GM21786 (cell line): ENCODE measurements around the gene AOC3.
"Not testable (repeated sequence)": the region's sequence is repeated elsewhere in the genome, so short reads cannot be mapped to it uniquely, and the experiment has no call there.

Experiments used
- ATAC-seq: cut with Tn5 transposase; IDR thresholded peaks from one replicate; pipeline ENCODE4 v1.9.1; 2021; ENCODE audit not compliant: unreplicated experiment

AOC3 gene

DNA sequence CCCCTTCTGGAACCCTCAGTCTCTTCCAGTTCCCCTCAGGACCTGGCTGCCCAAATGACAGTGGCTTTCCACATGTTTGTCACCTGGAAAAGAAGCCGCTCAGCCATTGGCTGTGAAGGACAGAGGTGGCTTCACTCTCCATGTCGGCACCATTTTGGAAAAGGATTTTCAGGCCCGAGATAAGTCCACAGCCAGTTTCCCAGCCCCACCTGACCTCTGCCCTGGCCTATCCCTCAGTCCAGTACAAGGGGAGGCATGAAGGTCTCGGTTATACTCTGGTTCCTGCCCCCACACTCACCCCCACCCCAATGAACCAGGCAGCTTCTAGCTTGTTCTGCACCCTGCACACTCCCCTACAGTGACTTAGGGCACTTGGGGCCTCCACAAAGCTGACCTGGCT, 15.2 kb downstream of the AOC3 start:
- ATAC-seq, result no peak

DNA sequence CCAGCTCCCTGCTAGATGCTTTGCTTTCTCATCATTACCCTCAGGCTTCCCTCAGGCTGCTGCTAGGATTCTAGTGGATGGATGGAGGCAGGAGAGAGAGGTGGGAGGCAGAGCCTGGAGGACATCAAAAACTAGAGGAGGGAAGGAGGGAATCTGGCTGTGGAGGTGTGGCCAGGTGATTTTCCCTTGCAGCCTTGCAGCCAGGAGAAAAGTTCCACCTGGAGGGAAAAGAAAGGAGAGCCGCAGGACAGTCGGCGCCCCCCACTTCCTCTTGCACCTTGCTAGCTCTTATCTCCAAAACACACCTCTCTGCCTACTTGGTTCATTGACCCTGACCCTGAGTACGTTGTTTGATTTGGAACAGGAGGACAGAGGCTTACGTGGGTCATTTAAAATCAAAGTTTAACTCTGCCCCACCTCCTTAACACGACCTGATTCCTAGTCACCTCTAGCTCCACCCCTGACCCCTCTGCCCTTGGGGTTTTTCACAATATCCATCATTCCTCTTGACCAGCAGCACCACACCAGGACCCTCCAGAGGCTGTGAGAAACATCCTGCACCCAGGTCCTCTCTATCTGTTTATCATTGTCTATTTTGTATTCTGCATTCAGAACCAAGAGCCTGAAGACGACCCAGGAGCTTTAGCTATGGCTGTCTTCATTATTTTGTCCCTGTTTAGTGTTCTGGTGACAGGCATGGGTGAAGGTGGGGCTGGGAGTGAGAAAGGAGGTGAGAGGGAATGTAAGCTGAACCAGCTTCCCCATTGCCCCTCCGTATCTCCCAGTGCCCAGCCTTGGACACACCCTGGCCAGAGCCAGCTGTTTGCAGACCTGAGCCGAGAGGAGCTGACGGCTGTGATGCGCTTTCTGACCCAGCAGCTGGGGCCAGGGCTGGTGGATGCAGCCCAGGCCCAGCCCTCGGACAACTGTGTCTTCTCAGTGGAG, 15.9 kb downstream of the AOC3 start:
- ATAC-seq, result no peak

DNA sequence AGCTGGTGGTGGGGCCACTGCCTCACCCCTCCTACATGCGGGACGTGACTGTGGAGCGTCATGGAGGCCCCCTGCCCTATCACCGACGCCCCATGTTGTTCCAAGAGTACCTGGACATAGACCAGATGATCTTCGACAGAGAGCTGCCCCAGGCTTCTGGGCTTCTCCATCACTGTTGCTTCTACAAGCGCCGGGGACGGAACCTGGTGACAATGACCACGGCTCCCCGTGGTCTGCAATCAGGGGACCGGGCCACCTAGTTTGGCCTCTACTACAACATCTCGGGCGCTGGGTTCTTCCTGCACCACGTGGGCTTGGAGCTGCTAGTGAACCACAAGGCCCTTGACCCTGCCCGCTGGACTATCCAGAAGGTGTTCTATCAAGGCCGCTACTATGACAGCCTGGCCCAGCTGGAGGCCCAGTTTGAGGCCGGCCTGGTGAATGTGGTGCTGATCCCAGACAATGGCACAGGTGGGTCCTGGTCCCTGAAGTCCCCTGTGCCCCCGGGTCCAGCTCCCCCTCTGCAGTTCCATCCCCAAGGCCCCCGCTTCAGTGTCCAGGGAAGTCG, 16.8 kb downstream of the AOC3 start:
- ATAC-seq, result not testable (repeated sequence)

DNA sequence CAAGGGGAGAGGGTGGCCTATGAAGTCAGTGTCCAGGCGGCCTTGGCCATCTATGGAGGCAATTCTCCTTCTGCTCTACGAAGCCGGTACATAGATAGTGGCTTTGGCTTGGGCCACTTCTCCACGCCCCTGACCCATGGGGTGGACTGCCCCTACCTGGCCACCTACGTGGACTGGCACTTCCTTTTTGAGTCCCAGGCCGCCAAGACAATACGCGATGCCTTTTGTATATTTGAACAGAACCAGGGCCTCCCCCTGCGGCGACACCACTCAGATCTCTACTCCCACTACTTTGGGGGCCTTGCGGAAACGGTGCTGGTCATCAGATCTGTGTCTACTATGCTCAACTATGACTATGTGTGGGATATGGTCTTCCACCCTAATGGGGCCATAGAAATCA, 17.3 kb downstream of the AOC3 start:
- no peak for ATAC-seq

DNA sequence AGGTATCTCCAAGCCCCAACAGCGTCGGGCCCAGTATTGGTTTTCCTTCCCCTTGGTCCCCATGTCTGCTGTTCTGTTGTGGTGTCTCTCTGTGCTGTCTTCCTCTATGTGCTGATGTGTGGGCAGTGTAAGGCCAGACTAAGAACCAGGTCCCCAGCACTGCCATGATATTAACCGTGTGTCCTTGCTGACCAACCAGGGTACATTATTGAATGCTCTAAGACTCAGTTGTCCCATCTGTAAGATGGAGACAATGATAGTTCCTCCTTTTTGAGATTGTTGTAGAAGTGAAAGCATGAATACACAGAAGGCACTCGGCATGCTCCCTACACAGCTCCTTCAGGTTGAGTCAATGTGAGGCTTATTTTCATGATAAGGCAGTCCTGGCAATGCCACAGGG, 20.6 kb downstream of the AOC3 start:
- ATAC-seq, result no peak

DNA sequence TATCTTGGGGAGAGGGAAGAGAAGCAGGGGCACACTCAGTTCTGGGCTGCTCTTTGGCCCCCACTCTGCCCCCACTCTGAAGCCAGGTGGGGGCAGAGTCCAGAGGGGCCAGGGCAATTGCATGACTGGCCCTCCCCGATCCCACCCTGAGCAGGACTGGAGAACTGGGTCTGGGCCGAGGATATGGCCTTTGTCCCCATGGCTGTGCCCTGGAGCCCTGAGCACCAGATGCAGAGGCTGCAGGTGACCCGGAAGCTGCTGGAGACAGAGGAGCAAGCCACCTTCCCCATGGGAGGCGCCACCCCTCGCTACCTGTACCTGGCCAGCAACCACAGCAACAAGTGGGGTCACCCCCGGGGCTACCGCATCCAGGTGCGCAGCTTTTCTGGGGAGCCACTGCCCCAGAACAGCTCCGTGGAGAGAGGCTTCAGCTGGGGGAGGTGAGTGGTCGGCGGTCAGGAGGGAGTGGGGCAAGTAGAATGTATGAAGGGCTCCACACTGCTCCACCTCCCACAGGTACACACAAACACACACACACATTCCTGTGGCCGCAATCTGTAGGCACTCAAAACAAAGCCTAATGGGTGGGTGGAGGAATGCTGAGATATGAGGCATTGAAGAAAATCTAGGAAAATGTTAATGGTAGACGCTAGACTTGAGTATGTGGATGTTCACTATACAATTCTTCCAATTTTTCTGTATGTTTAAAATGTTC, 21.4 kb downstream of the AOC3 start:
- no peak for ATAC-seq

DNA sequence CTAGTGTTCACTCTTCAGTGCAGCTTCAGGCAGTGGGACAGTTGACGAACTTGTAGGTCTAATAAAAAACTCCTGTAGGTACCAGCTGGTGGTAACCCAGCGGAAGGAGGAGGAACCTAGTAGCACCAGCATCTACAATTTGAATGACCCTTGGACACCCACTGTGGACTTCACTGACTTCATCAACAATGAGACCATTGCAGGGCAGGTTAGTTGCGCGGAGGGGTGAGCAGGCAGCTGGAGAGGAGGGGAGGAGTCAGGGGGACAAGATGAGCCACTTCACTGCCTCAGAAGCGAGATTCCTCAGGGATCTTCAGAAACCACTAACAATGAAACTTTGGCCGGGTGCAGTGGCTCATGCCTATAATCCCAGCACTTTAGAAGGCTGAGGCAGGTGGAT, 22.3 kb downstream of the AOC3 start:
- no peak for ATAC-seq

DNA sequence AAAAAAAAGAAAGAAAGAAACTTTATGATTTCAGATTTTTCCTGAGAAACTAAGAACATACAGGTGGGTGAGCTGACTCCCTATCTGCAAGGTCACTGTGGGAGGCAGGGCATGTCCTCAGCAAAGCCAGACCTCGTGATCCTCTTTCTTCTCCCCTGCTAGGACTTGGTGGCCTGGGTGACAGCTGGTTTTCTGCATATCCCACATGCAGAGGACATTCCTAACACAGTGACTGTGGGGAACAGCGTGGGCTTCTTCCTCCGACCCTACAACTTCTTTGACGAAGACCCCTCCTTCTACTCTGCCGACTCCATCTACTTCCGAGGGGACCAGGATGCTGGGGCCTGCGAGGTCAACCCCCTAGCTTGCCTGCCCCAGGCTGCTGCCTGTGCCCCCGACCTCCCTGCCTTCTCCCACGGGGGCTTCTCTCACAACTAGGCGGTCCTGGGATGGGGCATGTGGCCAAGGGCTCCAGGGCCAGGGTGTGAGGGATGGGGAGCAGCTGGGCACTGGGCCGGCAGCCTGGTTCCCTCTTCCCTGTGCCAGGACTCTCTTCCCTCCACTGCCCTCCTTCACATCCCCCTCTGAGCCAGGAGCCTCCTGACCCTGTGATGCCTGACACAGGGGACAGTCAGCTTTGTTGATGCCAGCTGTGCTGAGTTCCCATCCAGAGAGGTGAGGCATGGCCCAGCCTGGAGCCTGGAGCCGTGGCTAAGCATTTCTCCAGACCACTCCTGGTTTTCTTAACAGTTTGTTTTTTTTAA, 23.1 kb downstream of the AOC3 start:
- not testable (repeated sequence) for ATAC-seq

DNA sequence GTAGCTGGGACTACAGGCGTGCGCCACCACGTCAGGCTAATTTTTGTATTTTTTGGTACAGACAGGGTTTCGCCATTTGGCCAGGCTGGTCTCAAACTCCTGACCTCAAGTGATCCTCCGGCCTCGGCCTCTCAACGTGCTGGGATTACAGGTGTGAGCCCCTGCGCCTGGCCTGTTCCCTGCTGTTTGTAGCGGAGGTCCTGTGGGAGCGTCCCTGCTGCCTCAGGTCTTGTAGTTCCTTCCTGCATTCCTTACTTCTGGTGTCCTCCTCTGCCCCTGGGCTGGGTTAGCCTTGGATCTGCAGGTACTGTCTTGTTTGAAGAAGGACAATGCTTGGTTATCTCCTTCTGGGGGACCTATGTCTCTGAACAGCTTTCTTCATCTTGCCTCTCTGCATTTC, 26.0 kb downstream of the AOC3 start:
- ATAC-seq, result no peak

DNA sequence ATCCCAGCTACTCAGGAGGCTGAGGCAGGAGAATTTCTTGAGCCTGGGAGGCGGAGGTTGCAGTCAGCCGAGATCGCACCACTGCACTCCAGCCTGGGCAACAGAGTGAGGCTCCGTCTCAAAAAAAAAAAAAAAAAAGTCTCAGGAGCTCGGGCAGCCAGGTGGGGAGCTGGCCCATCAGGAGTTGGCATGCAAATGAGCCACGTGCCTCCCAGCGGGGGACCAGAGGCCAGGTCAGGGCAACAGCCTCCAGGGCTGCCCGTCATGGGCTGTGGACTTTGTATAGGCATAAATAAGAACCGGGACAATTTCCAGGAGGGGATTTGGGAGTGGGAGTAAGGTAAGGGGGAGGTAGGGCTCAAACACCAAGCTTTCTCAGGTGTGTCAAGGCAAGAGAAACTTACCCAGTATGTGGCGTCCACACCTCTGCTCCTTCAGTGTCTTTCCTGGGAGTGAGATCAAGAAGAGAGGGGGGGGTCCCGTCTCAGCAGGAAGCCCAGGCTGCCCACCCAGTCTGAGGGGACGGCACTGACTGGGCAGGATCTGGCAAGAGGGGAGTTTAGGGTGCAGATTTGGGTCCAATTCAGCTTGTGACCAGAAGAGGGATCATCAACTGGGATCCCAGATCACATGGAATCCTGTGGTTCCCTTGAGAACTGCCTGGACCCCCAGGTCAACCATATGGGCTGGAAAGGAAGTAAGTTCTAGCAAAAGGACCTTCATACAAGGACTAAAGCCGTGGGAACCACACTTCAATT, 27.3 kb downstream of the AOC3 start:
- no peak for ATAC-seq

DNA sequence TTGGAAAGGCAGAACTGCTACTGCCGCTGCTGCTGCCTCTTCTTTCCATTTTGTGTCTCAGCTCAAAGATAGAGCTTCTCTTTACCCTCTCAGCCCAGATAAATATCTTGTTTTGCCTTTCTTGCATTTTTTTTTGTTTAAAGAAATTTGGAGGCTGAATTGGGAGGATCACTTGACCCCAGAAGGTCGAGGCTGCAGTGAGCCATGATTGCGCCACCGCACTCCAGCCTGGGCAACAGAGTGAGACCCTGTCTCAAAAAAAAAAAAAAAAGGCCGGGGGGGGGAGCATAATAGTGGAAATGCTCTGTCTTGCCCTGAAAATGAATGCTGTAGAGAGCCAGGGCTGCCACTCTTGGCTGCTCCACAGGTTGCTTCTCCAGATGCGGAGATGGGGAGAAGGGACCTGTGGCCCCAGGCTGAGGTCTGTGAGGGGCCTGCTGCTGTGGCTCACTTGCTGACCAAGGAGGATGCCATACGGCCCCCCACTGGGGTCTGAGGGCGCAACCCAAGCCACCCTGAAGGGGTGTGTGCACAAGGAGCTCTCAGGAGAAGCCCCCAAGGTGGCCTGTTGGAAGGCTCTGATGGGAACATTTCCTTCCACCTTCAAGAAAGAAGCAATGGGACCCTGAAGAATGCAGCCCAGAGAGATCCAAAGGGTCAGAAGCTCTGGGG, 28.1 kb downstream of the AOC3 start:
- no peak for ATAC-seq

DNA sequence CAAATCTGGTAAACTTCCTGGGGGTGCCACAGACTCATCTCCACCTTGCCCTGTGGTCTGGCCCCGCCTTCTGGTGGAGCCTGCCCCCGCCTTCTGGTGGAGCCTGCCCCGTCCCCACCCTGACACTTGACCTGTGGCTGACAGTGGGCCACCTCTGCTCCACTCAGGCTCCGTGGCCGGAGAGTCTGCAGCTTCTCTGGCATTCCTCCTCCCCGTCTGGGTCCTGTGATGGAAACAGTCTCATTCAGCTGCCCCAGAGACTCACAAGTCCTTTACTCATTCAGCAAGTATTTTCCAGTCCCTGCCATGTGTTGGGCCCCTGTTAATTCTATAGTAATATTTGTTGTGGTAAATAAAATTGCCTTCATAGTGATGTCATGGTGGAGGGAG, 28.6 kb downstream of the AOC3 start:
- no peak for ATAC-seq

DNA sequence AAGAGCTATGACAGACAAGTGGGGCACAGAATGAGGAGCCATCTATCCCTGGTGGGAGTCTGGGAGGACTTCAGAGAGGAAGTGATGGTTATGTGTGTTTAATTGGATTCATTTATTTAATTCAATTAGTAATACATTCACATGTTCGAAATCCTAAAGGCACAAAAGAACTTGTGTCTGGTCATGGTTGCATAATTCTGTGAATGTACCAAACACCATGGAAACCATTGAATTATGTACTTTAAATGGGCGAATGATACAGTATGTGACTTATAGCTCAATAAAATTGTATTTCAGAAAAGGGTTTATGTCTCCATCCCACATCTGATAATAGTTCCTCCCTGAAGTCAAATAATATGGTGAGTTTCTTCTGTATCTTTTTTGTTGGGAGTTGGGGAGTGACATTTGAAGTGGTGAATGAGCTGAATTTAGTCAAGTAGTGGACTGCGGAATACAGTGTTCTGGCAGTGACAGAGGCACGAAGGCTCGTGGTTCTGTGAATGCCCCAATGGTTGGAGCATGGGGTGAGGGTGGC, 29.8 kb downstream of the AOC3 start:
- ATAC-seq, result no peak

DNA sequence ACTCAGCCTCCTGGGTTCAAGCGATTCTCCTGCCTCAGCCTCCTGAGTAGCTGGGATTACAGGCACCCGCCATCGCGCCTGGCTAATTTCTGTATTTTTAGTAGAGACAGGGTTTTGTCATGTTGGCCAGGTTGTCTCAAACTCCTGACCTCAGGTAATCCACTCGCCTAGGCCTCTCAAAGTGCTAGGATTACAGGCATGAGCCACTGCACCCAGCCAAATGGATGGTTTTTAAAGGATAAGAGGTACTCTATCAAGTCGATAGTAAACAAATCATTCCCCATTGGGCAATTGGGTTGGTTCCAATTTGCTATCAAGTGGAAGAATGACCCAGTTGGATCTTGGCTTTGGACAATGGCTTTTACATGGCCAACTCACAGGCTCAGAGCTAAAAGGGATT, 30.7 kb downstream of the AOC3 start:
- ATAC-seq, result not testable (repeated sequence)

DNA sequence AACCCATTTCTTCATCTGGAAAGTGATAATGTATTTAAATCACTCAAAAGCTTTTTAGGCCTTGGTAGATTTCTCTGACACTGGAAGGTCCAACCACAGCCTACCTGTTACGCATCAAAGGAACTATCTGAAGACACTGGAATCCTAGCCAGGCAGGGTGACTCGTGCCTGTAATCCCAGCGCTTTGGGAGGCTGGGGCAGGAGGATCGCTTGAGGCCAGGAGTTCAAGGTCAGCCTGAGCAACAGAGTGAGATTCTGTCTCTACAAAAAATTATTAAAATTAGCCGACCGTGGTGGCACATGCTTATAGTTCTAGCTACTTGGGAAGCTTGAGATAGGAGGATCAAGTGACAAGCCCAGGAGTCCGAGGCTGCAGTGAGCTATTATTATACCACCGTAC, 31.2 kb downstream of the AOC3 start:
- no peak for ATAC-seq

DNA sequence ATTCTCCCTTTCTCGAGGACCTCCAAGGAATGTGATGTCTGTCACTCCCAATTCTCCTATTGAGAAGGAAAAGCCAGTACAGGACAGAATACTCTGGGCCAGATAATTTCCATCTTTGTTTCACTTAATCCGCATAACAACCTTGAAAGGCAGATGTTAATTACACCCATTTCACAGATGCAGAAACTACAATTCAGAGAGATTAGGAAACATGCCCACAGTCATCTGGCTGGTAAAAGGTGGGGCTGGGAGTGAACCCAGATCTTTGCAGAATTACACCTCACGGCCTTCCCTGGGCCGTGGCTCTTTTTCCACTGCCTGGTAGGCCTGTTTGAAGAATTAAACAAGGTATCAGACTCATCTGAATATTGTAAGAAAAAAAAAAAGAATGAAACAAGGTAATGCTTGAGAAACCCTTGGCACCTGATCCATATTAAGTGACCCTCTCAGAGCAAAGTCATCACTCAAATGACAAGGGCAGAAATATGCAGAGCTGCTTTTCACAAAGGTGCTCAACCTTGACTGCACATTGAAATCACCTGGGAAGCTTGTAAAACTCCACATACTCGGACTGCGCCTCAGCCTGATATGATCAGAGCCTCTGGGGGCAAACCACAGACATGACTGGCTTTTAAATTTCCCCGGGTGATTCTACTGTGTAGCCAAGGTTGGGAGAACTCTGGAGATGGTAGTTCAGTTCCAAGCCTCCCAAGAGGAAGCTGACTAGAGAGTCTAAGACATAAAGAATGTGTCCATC, 33.0 kb downstream of the AOC3 start:
- no peak for ATAC-seq

DNA sequence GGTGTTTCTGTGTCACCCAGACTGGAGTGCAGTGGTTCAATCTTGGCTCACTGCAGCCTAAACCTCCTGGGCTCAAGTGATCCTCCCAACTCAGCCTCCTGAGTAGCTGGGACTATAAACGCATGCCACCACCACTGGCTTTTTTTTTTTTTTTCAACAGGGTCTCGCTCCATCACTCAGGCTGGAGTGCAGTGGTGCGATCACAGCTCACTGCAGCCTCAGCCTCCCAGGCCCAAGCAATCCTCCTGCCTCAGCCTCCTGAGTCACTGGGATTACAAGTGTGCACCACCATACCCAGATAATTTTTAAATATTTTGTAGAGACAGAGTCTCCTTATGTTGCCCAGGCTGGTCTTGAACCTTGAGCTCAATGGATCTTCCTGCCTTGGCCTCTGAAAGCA, 34.8 kb downstream of the AOC3 start:
- ATAC-seq, result not testable (repeated sequence)

DNA sequence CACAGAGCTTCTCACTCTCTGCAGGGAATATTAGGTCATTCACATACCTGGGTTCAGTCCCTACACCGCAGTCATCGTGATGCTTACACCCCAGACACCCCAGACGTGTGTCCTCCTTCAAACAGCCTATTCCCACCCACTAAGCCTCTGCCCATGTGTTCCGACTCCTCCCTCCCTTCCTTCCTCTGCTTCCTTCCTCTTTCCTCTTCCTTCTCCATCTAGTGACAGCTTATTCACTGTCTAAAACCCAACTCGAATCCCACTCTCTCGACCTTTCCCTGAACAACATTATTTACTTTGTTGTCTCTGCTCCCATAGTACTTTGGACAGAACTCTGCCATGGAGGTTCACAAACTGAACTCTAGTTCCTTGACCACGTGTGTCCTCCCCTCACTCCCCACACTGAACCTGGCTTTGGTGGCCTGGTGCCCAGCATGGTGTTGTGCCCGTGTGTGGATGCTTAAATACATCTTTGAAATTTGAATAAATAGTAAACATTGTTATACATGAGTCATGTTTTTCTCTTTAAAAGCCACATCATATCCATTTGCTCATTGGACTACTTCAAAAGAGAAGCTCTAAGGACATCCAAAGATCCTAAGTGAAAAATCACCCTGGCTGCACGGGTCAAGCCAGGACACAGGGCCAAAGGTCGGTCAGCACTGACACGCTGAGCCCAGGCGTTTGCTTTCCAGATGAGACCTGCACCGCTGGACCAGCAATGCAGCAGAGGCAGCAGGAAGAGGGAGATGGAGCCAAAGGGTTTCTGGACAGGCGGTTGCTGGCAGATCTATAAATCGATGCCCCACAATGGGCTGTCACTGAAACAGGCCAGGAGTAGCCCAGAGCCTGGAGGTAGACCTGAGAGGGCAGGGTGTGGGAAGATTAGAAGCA, 35.5 kb downstream of the AOC3 start:
- ATAC-seq, result no peak
